GM12878 (cell line): Measurements from ENCODE around the gene PFKP. TPM values are rescaled to one million over a fixed set of nuclear protein-coding genes. Genes with fewer than 3 reads are reported as not detected.

Experiments
- ATAC-seq: fragments of 200-7000 bp; cut with Tn5 transposase; 3 replicates; pipeline ENCODE4 v1.9.1; 2020; ENCODE audit warnings: mild to moderate bottlenecking, moderate library complexity
- BruUV-seq: library from RNA; stranded (reverse); fragments of 400-500 nt; replicated peaks from 2 replicates; lab custom pipeline; 2021; lab: Mats Ljungman, UMichigan
- CTCF ChIA-PET: fragments of 300-600 bp; sonication (Branson Sonifier 250); formaldehyde crosslinking; extraction: SDS; loops from one replicate; lab custom pipeline; 2021; ENCODE audit warnings: inconsistent platforms; lab: Yijun Ruan, JAX
- POLR2A ChIA-PET: fragments of 350-600 bp; formaldehyde crosslinking; extraction: SDS; loops from one replicate; lab custom pipeline; 2021; ENCODE audit warnings: inconsistent platforms; lab: Charles Lee
- RAD21 ChIA-PET: fragments of 300-600 bp; sonication (Branson Sonifier 250); formaldehyde crosslinking; loops from one replicate; lab custom pipeline; 2023; ENCODE audit warnings: antibody characterized with exemption; ENCODE audit not compliant: unreplicated experiment; lab: Charles Lee
- SMC1A ChIA-PET: fragments of 300-600 bp; sonication (Branson Sonifier 250); formaldehyde crosslinking; loops from one replicate; lab custom pipeline; 2023; ENCODE audit not compliant: unreplicated experiment, uncharacterized antibody; lab: Charles Lee
- DNase-seq: peaks from one replicate; pipeline ENCODE4 v3.0.0-alpha.2; 2011; ENCODE audit warnings: low read depth, low spot score
- FAIRE-seq: peaks from 3 replicates; lab custom pipeline; 2011; peaks lifted over from hg19 to GRCh38; lab: Jason Lieb, UNC
- H2AFZ ChIP-seq: 2 replicates; pipeline ENCODE4 v1.6.0; 2011; ENCODE audit warnings: low read depth, low read length, control low read depth; ENCODE audit not compliant: control insufficient read depth
- H3K27ac ChIP-seq: 2 replicates; pipeline ENCODE4 v1.5.1; 2011; ENCODE audit warnings: control low read depth; ENCODE audit not compliant: control insufficient read depth, insufficient read depth
- H3K27me3 ChIP-seq, 2 experiments: replicated peaks in 1 of 2; 2 replicates each; pipeline versions ENCODE4 v1.6.0 to v1.6.1; 2011; ENCODE audit warnings: low read length in 1 of 2; ENCODE audit not compliant: control insufficient read depth in 2 of 2, insufficient read depth in 2 of 2
- H3K36me3 ChIP-seq, 2 experiments: 2 replicates each; pipeline ENCODE4 v1.5.1; 2011; ENCODE audit warnings: low read length in 1 of 2; ENCODE audit not compliant: control insufficient read depth in 2 of 2, insufficient read depth in 2 of 2
- H3K4me1 ChIP-seq: 2 replicates; pipeline ENCODE4 v1.6.1; 2011; ENCODE audit warnings: mild to moderate bottlenecking, low read length, moderate library complexity, mixed read lengths; ENCODE audit not compliant: control insufficient read depth, insufficient read depth
- H3K4me2 ChIP-seq: 2 replicates; pipeline ENCODE4 v1.6.0; 2011; ENCODE audit warnings: control low read depth; ENCODE audit not compliant: control insufficient read depth, insufficient read depth
- H3K4me3 ChIP-seq: fragments of 200-600 bp; sonication (generic); 2 replicates; pipeline ENCODE4 v1.5.1; 2016
- H3K79me2 ChIP-seq: 2 replicates; pipeline ENCODE4 v1.6.0; 2011; ENCODE audit warnings: low read length; ENCODE audit not compliant: control insufficient read depth, insufficient read depth
- H3K9ac ChIP-seq: 2 replicates; pipeline ENCODE4 v1.8.0; 2011; ENCODE audit warnings: low read length, control low read depth, mixed read lengths; ENCODE audit not compliant: control insufficient read depth, insufficient read depth
- H3K9me3 ChIP-seq: replicated peaks from 3 replicates; pipeline ENCODE4 v1.5.1; 2011; ENCODE audit warnings: mild to moderate bottlenecking, low read length; ENCODE audit not compliant: control insufficient read depth, insufficient read depth
- H4K20me1 ChIP-seq: 2 replicates; pipeline ENCODE4 v1.6.0; 2011; ENCODE audit not compliant: control insufficient read depth, insufficient read depth
- RBBP5 ChIP-seq: fragments of 200-600 bp; sonication (generic); conservative IDR thresholded peaks from 2 replicates; pipeline ENCODE4 v1.6.1; 2016
- ZNF217 ChIP-seq: fragments of 450-650 bp; IDR thresholded peaks from 2 replicates; pipeline ENCODE4 v1.6.1; 2017; ENCODE audit warnings: antibody characterized with exemption, mild to moderate bottlenecking
- WGBS: methylation state at CpG from one replicate; pipeline ENCODE4 v1.1.6; 2016; ENCODE audit warnings: low lambda C conversion rate; ENCODE audit not compliant: insufficient replicate concordance, insufficient coverage; ENCODE audit errors: missing lambda C conversion rate; 5-methylcytosine and 5-hydroxymethylcytosine counted together
- in situ Hi-C: fragments of 300-500 bp; cut with MboI; formaldehyde crosslinking; loops from 9 replicates; pipeline ENCODE4 v1.14.3; 2018; ENCODE audit warnings: mixed read lengths
- intact Hi-C: fragments of 100-400 bp; cut with micrococcal nuclease; formaldehyde crosslinking; loops from one replicate; pipeline ENCODE4 v1.14.2; 2022; ENCODE audit not compliant: unreplicated experiment
- polyA plus RNA-seq, 11 experiments: library from polyadenylated mRNA; depleted of rRNA in 4 of 11; unstranded in 6 of 11; stranded (reverse) in 5 of 11; fragments of >200 nt; fragmentation: Nextera tagmentation in 4 of 11; fragmentation: Illumina TruSeq in 1 of 11; extraction: Ambion mirVana in 4 of 11; extraction: Trizol in 1 of 11; gene quantifications; 1 replicate in 1 of 11; 2 replicates in 10 of 11; pipeline versions ENCODE4 v1.2.1 to v1.2.3, GENCODE V29; 2011 to 2016; ENCODE audit warnings: inconsistent platforms in 2 of 11, missing spikeins in 2 of 11, low read depth in 1 of 11
- total RNA-seq, 4 experiments: library from RNA; depleted of rRNA in 3 of 4; stranded (reverse); fragments of >200 nt in 3 of 4; fragmentation: Illumina TruSeq in 1 of 4; extraction: Trizol in 1 of 4; gene quantifications; 2 replicates each; pipeline versions ENCODE4 v1.2.1 to v1.2.3, GENCODE V29; 2013 to 2021
- TF ChIP-seq, protein P1 (sequence below): fragments of 150-350 bp; IDR thresholded peaks from 2 replicates; pipeline ENCODE4 v1.6.1; 2016; ENCODE audit warnings: low read depth, low read length
- TF ChIP-seq, protein P2 (sequence below), 3 experiments: IDR thresholded peaks in 2 of 3; conservative IDR thresholded peaks in 1 of 3; 2 replicates each; pipeline ENCODE4 v1.5.1; 2011; ENCODE audit warnings: low read depth in 3 of 3, low read length in 3 of 3, mild to moderate bottlenecking in 3 of 3, control low read depth in 2 of 3, moderate library complexity in 2 of 3, inconsistent platforms in 1 of 3, mixed read lengths in 1 of 3; ENCODE audit not compliant: control insufficient read depth in 2 of 3, insufficient read depth in 1 of 3; ENCODE audit errors: extremely low read depth in 1 of 3
- TF ChIP-seq, protein P3 (sequence below): IDR thresholded peaks from 2 replicates; pipeline ENCODE4 v1.6.1; 2011; ENCODE audit warnings: borderline replicate concordance, low read depth, mild to moderate bottlenecking, moderate library complexity, low read length; ENCODE audit not compliant: insufficient read depth, poor library complexity, severe bottlenecking
- TF ChIP-seq, protein P4 (sequence below): fragments of 450-650 bp; IDR thresholded peaks from 2 replicates; pipeline ENCODE4 v1.6.1; 2016; ENCODE audit warnings: mild to moderate bottlenecking
- TF ChIP-seq, protein P5 (sequence below): IDR thresholded peaks from 2 replicates; pipeline ENCODE4 v1.6.1; 2011; ENCODE audit warnings: borderline replicate concordance, low read depth, mild to moderate bottlenecking, moderate library complexity, mixed read lengths, low read length; ENCODE audit not compliant: insufficient read depth; ENCODE audit errors: extremely low read length

The PFKP gene
- total and polyA plus RNA-seq, 10 of the 15 experiments (the other 5 are each of a cell fraction or from before 2014, with no cell fraction given) = 27.0 to 145 (median 95.7) TPM

DNA sequence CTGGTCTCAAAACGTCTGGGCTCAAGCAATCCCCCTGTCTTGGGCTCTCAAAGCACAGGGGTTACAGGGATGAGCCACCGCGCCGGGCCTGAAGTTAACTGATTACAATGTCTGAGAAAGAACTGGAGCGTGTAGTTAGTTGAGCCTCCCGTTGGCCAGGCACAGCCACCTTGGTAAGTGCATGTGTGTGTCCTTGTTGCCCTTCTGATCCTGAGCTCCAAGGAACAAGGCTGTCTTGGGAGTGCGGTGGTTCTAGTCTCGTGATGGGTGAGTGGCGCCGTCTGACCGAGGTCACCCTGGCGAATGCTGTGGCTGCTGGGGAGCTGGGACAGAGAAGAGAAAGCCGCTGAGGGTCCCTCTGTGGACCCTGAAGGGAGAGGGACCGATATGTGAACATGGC lies 54.7 kb downstream of the PFKP start (continued):
- TF ChIP-seq, protein P1, sequence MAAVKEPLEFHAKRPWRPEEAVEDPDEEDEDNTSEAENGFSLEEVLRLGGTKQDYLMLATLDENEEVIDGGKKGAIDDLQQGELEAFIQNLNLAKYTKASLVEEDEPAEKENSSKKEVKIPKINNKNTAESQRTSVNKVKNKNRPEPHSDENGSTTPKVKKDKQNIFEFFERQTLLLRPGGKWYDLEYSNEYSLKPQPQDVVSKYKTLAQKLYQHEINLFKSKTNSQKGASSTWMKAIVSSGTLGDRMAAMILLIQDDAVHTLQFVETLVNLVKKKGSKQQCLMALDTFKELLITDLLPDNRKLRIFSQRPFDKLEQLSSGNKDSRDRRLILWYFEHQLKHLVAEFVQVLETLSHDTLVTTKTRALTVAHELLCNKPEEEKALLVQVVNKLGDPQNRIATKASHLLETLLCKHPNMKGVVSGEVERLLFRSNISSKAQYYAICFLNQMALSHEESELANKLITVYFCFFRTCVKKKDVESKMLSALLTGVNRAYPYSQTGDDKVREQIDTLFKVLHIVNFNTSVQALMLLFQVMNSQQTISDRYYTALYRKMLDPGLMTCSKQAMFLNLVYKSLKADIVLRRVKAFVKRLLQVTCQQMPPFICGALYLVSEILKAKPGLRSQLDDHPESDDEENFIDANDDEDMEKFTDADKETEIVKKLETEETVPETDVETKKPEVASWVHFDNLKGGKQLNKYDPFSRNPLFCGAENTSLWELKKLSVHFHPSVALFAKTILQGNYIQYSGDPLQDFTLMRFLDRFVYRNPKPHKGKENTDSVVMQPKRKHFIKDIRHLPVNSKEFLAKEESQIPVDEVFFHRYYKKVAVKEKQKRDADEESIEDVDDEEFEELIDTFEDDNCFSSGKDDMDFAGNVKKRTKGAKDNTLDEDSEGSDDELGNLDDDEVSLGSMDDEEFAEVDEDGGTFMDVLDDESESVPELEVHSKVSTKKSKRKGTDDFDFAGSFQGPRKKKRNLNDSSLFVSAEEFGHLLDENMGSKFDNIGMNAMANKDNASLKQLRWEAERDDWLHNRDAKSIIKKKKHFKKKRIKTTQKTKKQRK = no peak
- TF ChIP-seq, protein P2, sequence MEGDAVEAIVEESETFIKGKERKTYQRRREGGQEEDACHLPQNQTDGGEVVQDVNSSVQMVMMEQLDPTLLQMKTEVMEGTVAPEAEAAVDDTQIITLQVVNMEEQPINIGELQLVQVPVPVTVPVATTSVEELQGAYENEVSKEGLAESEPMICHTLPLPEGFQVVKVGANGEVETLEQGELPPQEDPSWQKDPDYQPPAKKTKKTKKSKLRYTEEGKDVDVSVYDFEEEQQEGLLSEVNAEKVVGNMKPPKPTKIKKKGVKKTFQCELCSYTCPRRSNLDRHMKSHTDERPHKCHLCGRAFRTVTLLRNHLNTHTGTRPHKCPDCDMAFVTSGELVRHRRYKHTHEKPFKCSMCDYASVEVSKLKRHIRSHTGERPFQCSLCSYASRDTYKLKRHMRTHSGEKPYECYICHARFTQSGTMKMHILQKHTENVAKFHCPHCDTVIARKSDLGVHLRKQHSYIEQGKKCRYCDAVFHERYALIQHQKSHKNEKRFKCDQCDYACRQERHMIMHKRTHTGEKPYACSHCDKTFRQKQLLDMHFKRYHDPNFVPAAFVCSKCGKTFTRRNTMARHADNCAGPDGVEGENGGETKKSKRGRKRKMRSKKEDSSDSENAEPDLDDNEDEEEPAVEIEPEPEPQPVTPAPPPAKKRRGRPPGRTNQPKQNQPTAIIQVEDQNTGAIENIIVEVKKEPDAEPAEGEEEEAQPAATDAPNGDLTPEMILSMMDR (IDR thresholded peaks at IDR 0.05 in 2 of 3, conservative IDR thresholded peaks at IDR 0.05 in 1 of 3; ENCODE audit: control insufficient read depth in 2 of 3, extremely low read depth in 1 of 3, insufficient read depth in 1 of 3, low read depth in 3 of 3, low read length in 3 of 3) = no peak
- TF ChIP-seq, all 136 proteins: peak for 0

DNA sequence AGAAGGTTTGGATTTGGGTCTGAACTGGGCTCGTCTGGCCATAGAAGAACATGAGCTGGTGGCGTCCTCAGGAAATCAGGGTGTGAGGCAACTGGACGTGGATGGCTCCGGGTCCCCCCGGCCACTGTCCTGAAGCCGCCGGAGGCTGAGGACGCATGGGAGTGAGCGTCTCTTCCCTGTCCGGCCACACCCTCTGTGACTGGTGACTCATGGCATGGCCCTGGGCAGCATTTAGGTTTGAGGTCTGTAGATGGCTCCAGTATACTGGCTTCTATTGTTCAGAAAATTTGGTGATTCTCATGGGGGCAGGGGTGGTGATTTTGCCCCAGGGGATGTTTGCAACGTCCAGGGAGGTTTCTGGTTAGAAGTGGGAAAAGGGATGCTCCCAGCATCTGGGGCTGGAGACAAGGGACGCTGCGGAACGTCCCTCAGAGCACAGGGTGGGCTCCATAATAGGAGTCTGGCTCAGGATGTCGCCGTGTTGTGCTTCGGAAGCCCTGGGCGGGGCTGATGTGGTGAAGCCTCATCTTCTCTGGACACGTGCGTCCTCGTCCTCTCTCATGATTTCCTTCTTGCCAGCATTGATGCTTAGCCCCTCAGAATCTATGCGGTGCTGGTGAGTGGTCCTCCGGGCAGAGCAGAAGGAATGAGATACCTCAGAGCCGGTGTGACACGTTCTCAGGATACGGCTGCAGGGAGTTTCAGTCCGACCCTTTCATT lies 55.3 kb downstream of the PFKP start:
- DNase-seq (no peak), ATAC-seq (no peak), FAIRE-seq (no peak)
- no peaks in the 10 kb centered on the region for H3K4me1 ChIP-seq
- ChIA-PET CTCF (no interaction called here), POLR2A (no interaction called here), RAD21 (no interaction called here), SMC1A (no interaction called here)
- no peak overlapping the region for H2AFZ ChIP-seq
- in situ Hi-C loops = no loop called here
- H3K79me2 ChIP-seq = no peaks in the 10 kb centered on the region
- no peaks in the 10 kb centered on the region for H3K9me3 ChIP-seq
- H3K36me3 ChIP-seq = peaks cover 24 to 29% of the 10 kb centered on the region in 2 experiments
- no peak overlapping the region for H3K27ac ChIP-seq
- H3K4me3 ChIP-seq = no peak overlapping the region
- H3K4me2 ChIP-seq = no peak overlapping the region
- H3K27me3 ChIP-seq = no peaks in the 10 kb centered on the region
- intact Hi-C loops = no loop called here
- no peak overlapping the region for H3K9ac ChIP-seq
- BruUV-seq = TSS peak; percentile 17
- no peaks in the 10 kb centered on the region for H4K20me1 ChIP-seq
- WGBS = 94% methylated on average over 27 of the region's 27 CpGs
- TF ChIP-seq, protein P3, sequence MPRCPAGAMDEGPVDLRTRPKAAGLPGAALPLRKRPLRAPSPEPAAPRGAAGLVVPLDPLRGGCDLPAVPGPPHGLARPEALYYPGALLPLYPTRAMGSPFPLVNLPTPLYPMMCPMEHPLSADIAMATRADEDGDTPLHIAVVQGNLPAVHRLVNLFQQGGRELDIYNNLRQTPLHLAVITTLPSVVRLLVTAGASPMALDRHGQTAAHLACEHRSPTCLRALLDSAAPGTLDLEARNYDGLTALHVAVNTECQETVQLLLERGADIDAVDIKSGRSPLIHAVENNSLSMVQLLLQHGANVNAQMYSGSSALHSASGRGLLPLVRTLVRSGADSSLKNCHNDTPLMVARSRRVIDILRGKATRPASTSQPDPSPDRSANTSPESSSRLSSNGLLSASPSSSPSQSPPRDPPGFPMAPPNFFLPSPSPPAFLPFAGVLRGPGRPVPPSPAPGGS = no peak
- TF ChIP-seq, protein P4, sequence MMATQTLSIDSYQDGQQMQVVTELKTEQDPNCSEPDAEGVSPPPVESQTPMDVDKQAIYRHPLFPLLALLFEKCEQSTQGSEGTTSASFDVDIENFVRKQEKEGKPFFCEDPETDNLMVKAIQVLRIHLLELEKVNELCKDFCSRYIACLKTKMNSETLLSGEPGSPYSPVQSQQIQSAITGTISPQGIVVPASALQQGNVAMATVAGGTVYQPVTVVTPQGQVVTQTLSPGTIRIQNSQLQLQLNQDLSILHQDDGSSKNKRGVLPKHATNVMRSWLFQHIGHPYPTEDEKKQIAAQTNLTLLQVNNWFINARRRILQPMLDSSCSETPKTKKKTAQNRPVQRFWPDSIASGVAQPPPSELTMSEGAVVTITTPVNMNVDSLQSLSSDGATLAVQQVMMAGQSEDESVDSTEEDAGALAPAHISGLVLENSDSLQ = no peak
- TF ChIP-seq, protein P5, sequence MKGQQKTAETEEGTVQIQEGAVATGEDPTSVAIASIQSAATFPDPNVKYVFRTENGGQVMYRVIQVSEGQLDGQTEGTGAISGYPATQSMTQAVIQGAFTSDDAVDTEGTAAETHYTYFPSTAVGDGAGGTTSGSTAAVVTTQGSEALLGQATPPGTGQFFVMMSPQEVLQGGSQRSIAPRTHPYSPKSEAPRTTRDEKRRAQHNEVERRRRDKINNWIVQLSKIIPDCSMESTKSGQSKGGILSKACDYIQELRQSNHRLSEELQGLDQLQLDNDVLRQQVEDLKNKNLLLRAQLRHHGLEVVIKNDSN = no peak
- TF ChIP-seq RBBP5 (no peak), ZNF217 (no peak)
